ENCODE measurements around the gene IL17A. TPM values are rescaled to one million over a fixed set of nuclear protein-coding genes. Genes with fewer than 3 reads are reported as not detected.

Gene IL17A
- total RNA-seq, 4 donors from 2014 or later, result not detected

DNA sequence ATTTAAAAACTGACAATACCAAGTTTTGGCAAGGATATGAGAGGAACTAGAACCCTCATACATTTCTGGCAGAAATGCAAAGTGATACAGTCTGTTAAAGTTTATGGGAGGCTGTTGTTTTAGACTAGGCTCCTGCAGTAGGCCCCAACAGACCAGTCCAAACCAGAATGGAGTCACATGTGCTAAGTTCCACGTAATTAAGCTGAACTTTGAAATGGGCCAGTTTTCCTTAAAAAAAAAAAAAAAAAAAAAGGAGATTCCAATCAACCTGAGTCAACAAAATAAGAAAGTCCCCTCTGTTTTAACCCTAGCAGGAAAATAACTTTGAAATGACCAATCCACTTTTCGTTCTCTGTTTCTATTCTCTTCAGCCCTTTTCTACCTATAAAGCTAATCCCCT lies 31.6 kb downstream of the IL17A start:
- TF ChIP-seq, protein P1, sequence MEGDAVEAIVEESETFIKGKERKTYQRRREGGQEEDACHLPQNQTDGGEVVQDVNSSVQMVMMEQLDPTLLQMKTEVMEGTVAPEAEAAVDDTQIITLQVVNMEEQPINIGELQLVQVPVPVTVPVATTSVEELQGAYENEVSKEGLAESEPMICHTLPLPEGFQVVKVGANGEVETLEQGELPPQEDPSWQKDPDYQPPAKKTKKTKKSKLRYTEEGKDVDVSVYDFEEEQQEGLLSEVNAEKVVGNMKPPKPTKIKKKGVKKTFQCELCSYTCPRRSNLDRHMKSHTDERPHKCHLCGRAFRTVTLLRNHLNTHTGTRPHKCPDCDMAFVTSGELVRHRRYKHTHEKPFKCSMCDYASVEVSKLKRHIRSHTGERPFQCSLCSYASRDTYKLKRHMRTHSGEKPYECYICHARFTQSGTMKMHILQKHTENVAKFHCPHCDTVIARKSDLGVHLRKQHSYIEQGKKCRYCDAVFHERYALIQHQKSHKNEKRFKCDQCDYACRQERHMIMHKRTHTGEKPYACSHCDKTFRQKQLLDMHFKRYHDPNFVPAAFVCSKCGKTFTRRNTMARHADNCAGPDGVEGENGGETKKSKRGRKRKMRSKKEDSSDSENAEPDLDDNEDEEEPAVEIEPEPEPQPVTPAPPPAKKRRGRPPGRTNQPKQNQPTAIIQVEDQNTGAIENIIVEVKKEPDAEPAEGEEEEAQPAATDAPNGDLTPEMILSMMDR (IDR thresholded peaks at IDR 0.05; ENCODE audit: low read depth), result no peak

DNA sequence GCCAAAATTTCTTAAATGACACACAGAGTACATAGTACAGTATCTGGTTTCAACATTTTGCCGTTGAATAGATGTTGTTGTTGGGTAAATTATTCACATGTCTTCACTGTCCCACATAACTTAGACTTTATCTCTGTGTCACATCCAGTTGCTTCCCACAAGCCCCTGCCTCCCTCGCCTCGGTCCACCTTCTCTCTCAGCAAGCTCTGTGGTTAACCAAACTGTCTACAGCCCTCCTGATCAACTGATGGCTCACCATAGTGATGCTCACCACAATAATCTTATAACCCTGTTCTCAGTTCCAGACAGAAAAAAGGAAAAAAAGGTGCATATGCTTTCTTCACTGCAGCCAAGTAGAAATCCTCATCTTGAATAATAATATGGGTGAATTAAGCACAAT lies 35.1 kb downstream of the IL17A start:
- TF ChIP-seq, protein P1 (IDR thresholded peaks at IDR 0.05; ENCODE audit: low read depth), result no peak

DNA sequence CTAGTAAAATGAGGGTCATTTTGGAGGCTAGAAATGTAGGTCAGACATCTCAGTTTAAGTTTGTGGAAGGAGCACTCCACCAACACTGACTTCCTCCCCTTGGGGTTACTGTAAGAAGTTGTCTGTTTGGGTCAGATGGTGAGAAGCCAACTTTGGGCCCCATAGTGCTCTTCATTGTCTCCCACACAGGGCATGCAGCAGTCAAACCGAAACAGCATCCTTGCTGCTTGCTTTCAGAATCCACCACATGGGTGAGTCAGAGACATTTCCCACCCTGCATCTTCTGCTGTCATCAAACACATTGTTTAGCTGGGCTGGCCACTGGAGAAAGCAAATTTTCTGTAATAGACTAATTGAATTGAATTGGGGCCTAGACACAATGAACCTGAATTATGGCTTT lies 41.3 kb downstream of the IL17A start:
- TF ChIP-seq, protein P1 (IDR thresholded peaks at IDR 0.05; ENCODE audit: low read depth), result no peak

DNA sequence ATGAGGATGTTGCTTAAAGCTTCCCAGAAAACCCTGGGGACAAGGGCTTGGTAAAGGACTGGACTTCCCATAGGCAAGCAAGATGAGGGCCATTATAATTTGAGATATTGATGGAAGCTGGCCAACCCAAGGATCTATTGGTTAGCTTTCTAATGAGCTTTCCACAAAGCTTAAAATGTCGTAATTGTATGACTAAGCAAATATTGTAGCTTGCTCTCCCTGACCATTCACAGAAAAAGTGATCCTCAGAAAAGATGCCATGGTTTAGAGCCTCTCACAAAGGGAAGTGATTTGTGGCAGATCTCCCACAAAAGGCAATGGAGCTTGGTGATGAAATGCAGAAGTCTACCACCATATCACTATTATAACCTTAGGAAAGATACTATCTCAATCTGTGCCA lies 44.5 kb downstream of the IL17A start:
- TF ChIP-seq, protein P1 (IDR thresholded peaks at IDR 0.05; ENCODE audit: low read depth), result no peak

DNA sequence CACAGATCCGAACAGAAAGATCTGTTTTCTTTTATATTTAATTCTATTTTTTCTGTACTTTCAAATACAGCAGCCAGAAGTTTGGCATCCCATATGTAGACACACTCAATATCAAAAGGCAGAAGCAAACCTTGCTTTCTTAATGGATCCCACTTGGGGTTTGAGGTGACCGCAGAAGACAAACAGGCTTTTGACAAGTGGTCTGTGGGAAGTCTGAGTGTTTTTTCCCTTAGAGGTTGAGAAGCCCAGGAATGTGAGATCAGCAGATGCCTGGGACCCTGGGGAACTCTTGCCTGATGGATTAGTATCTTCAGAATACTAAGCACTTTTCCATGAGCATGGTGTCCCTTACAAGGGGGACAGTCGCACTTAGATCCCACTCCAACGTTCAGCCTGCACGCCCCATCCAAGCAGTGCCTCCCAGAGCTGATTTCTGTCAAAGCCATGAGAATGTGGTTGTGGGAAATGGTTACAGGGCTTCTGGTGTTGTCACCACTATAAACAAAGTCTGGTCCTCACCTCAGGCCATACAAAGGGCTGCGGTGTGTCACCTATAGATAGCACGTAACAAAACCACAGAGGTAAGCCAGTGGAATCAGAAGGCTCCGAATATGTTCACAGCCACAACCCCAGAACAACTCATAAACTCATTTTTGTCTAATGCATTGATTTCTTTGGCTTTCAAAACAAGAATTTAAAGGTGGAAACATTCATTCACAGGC lies 45.4 kb downstream of the IL17A start:
- TF ChIP-seq, protein P1 (IDR thresholded peaks at IDR 0.05; ENCODE audit: low read depth), result no peak

DNA sequence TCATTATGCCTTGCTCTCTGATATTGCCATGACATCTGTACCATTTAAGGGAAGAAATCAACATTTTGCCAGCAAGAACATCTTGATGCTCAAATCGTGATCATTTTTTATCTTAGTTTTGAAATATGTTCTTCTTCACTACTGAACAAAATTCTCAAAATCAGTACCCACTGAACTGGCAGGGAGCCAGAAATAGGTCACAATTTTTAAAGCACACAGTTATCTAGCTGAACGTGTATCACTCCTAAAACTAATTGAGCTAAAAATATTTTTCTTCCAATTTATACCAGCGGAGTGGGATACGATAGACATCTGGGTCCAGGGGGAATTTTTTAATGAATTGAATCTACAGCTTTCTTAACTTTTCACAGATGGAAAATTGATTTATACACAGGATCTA lies 46.8 kb downstream of the IL17A start:
- TF ChIP-seq, protein P1 (IDR thresholded peaks at IDR 0.05; ENCODE audit: low read depth), result no peak

DNA sequence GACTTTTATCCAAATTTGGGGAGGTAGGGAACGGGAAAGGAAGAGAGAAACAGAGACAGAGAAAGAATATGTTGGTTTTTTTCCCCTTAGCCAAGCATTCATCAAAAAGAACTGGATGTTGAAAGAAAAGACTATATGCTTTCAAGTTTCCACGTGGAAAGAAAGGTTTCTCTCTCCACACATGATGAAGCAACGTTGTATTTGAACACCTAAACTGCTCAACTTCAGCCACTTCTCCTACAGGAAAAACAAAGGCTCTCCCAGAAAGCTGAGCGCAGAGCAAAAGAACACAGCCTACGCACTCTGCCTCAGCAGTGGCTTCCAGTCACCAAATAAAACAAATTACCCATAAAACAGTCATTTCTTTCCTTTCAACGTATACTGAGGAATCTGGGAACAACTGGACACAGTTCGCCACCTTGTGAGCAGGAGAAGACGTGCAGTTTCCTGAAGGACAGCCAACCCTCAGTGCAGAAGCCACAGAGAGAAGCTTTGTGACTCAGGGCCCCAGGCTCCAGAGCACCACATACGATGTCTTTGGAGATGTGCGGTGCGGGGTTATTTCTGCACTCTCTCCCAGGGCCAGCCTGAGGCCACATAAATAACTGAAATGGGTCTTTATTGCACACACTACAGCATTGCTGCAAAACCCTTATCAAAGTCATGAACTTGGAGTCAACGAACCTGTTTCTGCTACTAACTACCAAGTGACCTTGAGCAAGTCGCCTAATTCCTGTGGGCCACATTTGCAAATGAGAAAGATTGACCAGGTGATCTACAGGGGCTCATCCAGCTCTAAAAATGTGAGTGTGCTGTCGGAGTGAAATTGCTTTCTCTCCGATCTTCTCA lies 48.0 kb downstream of the IL17A start:
- TF ChIP-seq, protein P1 (IDR thresholded peaks at IDR 0.05; ENCODE audit: low read depth), result no peak

Measured in subcutaneous adipose tissue (tissue), 4 donors.